H1 (cell line): ENCODE measurements around the gene LAMB1. TPM values are rescaled to one million over a fixed set of nuclear protein-coding genes. Genes with fewer than 3 reads are reported as not detected.

Source experiments
- CTCF ChIA-PET: fragments of 300-600 bp; sonication (Branson Sonifier 250); formaldehyde crosslinking; loops from one replicate; lab custom pipeline; 2021; ENCODE audit not compliant: partially characterized antibody; lab: Charles Lee
- POLR2A ChIA-PET: fragments of 300-600 bp; sonication (Branson Sonifier 250); formaldehyde crosslinking; loops from one replicate; lab custom pipeline; 2021; ENCODE audit warnings: inconsistent platforms; ENCODE audit not compliant: partially characterized antibody; lab: Charles Lee
- DNase-seq, 2 experiments: peaks; one replicate each; pipeline versions ENCODE4 v3.0.0 to v3.0.0-alpha.2; 2010 to 2022; ENCODE audit warnings: low spot score in 2 of 2, low read depth in 1 of 2, mixed read lengths in 1 of 2
- FAIRE-seq: peaks from 2 replicates; lab custom pipeline; 2011; peaks lifted over from hg19 to GRCh38; lab: Jason Lieb, UNC
- H2AFZ ChIP-seq: 2 replicates; pipeline ENCODE4 v1.8.1; 2012; ENCODE audit warnings: low read length, inconsistent platforms
- H2AK5ac ChIP-seq: 2 replicates; pipeline ENCODE4 v1.6.1; 2013; ENCODE audit warnings: low read depth, low read length
- H2BK120ac ChIP-seq: replicated peaks from 2 replicates; pipeline ENCODE3; 2013; ENCODE audit warnings: low read depth, low read length, inconsistent platforms
- H2BK12ac ChIP-seq: 2 replicates; pipeline ENCODE4 v1.6.1; 2013; ENCODE audit warnings: low read depth, low read length
- H2BK15ac ChIP-seq: 2 replicates; pipeline ENCODE4 v1.6.1; 2013; ENCODE audit warnings: low read length
- H2BK20ac ChIP-seq: 2 replicates; pipeline ENCODE4 v1.6.1; 2013; ENCODE audit warnings: low read length
- H2BK5ac ChIP-seq: 2 replicates; pipeline ENCODE4 v1.6.1; 2013; ENCODE audit warnings: low read depth, low read length
- H3K14ac ChIP-seq: 2 replicates; pipeline ENCODE4 v1.6.1; 2013; ENCODE audit warnings: inconsistent platforms; ENCODE audit not compliant: insufficient read length
- H3K18ac ChIP-seq: 2 replicates; pipeline ENCODE4 v1.6.1; 2013; ENCODE audit warnings: low read length; ENCODE audit errors: extremely low read depth
- H3K23ac ChIP-seq: 2 replicates; pipeline ENCODE4 v1.6.1; 2013; ENCODE audit warnings: inconsistent platforms; ENCODE audit not compliant: insufficient read length
- H3K23me2 ChIP-seq: 2 replicates; pipeline ENCODE4 v1.6.1; 2013; ENCODE audit warnings: low read depth, low read length
- H3K27ac ChIP-seq: 2 replicates; pipeline ENCODE4 v1.6.1; 2011; ENCODE audit warnings: low read depth, low read length, inconsistent platforms
- H3K27me3 ChIP-seq, 4 experiments: replicated peaks in 1 of 4; 1 replicate in 1 of 4; 2 replicates in 3 of 4; pipeline versions ENCODE4 v1.6.1 to v1.8.1; 2011 to 2013; ENCODE audit warnings: low read length in 3 of 4, mild to moderate bottlenecking in 3 of 4, inconsistent platforms in 2 of 4, mixed read lengths in 2 of 4, moderate library complexity in 1 of 4; ENCODE audit not compliant: control insufficient read depth in 3 of 4, insufficient read depth in 3 of 4; ENCODE audit errors: extremely low read depth in 1 of 4
- H3K36me3 ChIP-seq, 4 experiments: 2 replicates each; pipeline versions ENCODE4 v1.6.1 to v1.8.1; 2011 to 2013; ENCODE audit warnings: mild to moderate bottlenecking in 4 of 4, low read length in 3 of 4, moderate library complexity in 2 of 4, control low read depth in 1 of 4, inconsistent platforms in 1 of 4; ENCODE audit not compliant: insufficient read depth in 4 of 4, control insufficient read depth in 2 of 4
- H3K4ac ChIP-seq: replicated peaks from 2 replicates; pipeline ENCODE3; 2013; ENCODE audit warnings: low read length, low read depth, mixed read lengths, inconsistent platforms; ENCODE audit not compliant: insufficient read length
- H3K4me1 ChIP-seq, 4 experiments: replicated peaks in 1 of 4; 1 replicate in 1 of 4; 2 replicates in 3 of 4; pipeline versions ENCODE4 v1.6.1 to v1.8.1; 2011 to 2013; ENCODE audit warnings: low read length in 3 of 4, inconsistent platforms in 2 of 4, mixed read lengths in 1 of 4; ENCODE audit not compliant: insufficient read depth in 4 of 4, control insufficient read depth in 3 of 4
- H3K4me2 ChIP-seq, 2 experiments: 2 replicates each; pipeline versions ENCODE4 v1.6.1 to v1.8.1; 2011 to 2013; ENCODE audit warnings: low read depth in 2 of 2, low read length in 2 of 2, control low read depth in 1 of 2, inconsistent platforms in 1 of 2, mild to moderate bottlenecking in 1 of 2; ENCODE audit not compliant: insufficient read depth in 1 of 2
- H3K4me3 ChIP-seq, 4 experiments: fragments of 200-600, 300-600 bp in 1 of 4; sonication (generic), shearing (Covaris generic), sonication (Bioruptor Twin) in 1 of 4; 2 replicates each; pipeline versions ENCODE4 v1.5.1 to v1.8.1; 2011 to 2016; ENCODE audit warnings: low read length in 4 of 4, low read depth in 3 of 4, control low read depth in 2 of 4, inconsistent platforms in 2 of 4, mild to moderate bottlenecking in 2 of 4, mixed read lengths in 1 of 4, moderate library complexity in 1 of 4; ENCODE audit not compliant: insufficient read depth in 2 of 4; ENCODE audit errors: extremely low read depth in 1 of 4
- H3K56ac ChIP-seq: replicated peaks from 2 replicates; pipeline ENCODE3; 2013; ENCODE audit warnings: low read depth, mild to moderate bottlenecking, mixed read lengths, low read length, inconsistent platforms; ENCODE audit not compliant: insufficient read length
- H3K79me1 ChIP-seq: 2 replicates; pipeline ENCODE4 v1.6.1; 2013; ENCODE audit warnings: low read depth, low read length, control low read depth
- H3K79me2 ChIP-seq, 2 experiments: 2 replicates each; pipeline versions ENCODE4 v1.6.1 to v1.8.1; 2012 to 2013; ENCODE audit warnings: low read length in 2 of 2, mild to moderate bottlenecking in 2 of 2, inconsistent platforms in 1 of 2; ENCODE audit not compliant: insufficient read depth in 2 of 2, control insufficient read depth in 1 of 2
- H3K9ac ChIP-seq, 4 experiments: replicated peaks in 1 of 4; 1 replicate in 1 of 4; 2 replicates in 3 of 4; pipeline versions ENCODE4 v1.6.1 to v1.8.1; 2011 to 2013; ENCODE audit warnings: low read depth in 3 of 4, low read length in 3 of 4, control low read depth in 2 of 4, mild to moderate bottlenecking in 2 of 4, moderate library complexity in 2 of 4, inconsistent platforms in 1 of 4; ENCODE audit errors: extremely low read depth in 1 of 4
- H3K9me3 ChIP-seq, 2 experiments: 2 replicates each; pipeline versions ENCODE4 v1.6.1 to v1.8.1; 2012 to 2013; ENCODE audit warnings: mild to moderate bottlenecking in 2 of 2, moderate library complexity in 2 of 2, control low read depth in 1 of 2, inconsistent platforms in 1 of 2, low read depth in 1 of 2, low read length in 1 of 2, mixed read lengths in 1 of 2; ENCODE audit not compliant: insufficient read depth in 2 of 2
- H4K20me1 ChIP-seq, 2 experiments: replicated peaks in 1 of 2; 2 replicates each; pipeline versions ENCODE3 to v1.8.1; 2011 to 2013; ENCODE audit warnings: inconsistent platforms in 2 of 2, low read length in 2 of 2, mild to moderate bottlenecking in 1 of 2; ENCODE audit not compliant: insufficient read depth in 2 of 2, control insufficient read depth in 1 of 2
- H4K5ac ChIP-seq: 2 replicates; pipeline ENCODE4 v1.6.1; 2013; ENCODE audit warnings: low read length, low read depth, mixed read lengths, inconsistent platforms; ENCODE audit not compliant: insufficient read length
- H4K8ac ChIP-seq: 2 replicates; pipeline ENCODE4 v1.8.0; 2013; ENCODE audit warnings: mild to moderate bottlenecking, moderate library complexity, low read length, inconsistent platforms; ENCODE audit not compliant: insufficient read depth; ENCODE audit errors: extremely low read depth
- H4K91ac ChIP-seq: replicated peaks from 2 replicates; pipeline ENCODE3; 2013; ENCODE audit warnings: low read length, mixed read lengths, inconsistent platforms; ENCODE audit not compliant: insufficient read length
- WGBS, 2 experiments: shearing (Covaris generic) in 1 of 2; methylation state at CpG; one replicate each; pipeline versions ENCODE4 v1.1.6 to v1.1.7; 2013 to 2015; ENCODE audit warnings: low lambda C conversion rate in 2 of 2, mixed read lengths in 2 of 2, inconsistent platforms in 1 of 2, low coverage in 1 of 2, missing lambda C conversion rate in 1 of 2; ENCODE audit not compliant: insufficient replicate concordance in 2 of 2, insufficient coverage in 1 of 2, insufficient read length in 1 of 2; ENCODE audit errors: extremely low coverage in 1 of 2, missing lambda C conversion rate in 1 of 2; 5-methylcytosine and 5-hydroxymethylcytosine counted together
- polyA plus RNA-seq, 7 experiments: library from polyadenylated mRNA; depleted of rRNA in 3 of 7; stranded (reverse) in 5 of 7; unstranded in 2 of 7; fragments of >200 nt in 5 of 7; fragments of 200-250 nt in 2 of 7; gene quantifications; 1 replicate in 5 of 7; 2 replicates in 1 of 7; 4 replicates in 1 of 7; pipeline versions ENCODE4 v1.2.1 to v1.2.3, GENCODE V29; 2011 to 2013; ENCODE audit warnings: missing spikeins in 2 of 7, mixed read lengths in 2 of 7
- total RNA-seq: library from RNA; stranded (reverse); fragmentation: NEBNext Ultra II Directional; extraction: Animal tissue kit (Norgen Biotek cat#: 25700); gene quantifications from 2 replicates; pipeline ENCODE4 v1.2.1, GENCODE V29; 2021

Gene LAMB1
- total and polyA plus RNA-seq, 2 of the 8 experiments (the other 6 are each of a cell fraction or from before 2014, with no cell fraction given): 31.9 to 38.5 TPM

GRCh38 chr7:107980171-107980570 lies 22.8 kb downstream of the LAMB1 start:
- Histone ChIP-seq H3K27ac (no peak overlapping the region), H3K23ac (no peak overlapping the region), H3K4me1 (peaks cover 0 to 6% (median 4%) of the 10 kb centered on the region in 4 experiments; a peak in 5 of 7 replicates), H3K14ac (no peak overlapping the region), H4K5ac (no peak overlapping the region), H2BK5ac (no peak overlapping the region), H3K9me3 (no peaks in the 10 kb centered on the region), H2BK15ac (no peak overlapping the region), H3K23me2 (no peaks in the 10 kb centered on the region), H3K9ac (no peak overlapping the region), H3K18ac (no peak overlapping the region), H4K20me1 (no peaks in the 10 kb centered on the region), H3K79me1 (no peaks in the 10 kb centered on the region), H3K27me3 (no peaks in the 10 kb centered on the region), H2BK12ac (no peak overlapping the region), H4K8ac (no peak overlapping the region), H3K4ac (no peak overlapping the region), H4K91ac (no peak overlapping the region), H3K4me3 (no peak overlapping the region), H2BK120ac (no peak overlapping the region), H3K56ac (no peak overlapping the region), H3K36me3 (peaks cover under 1 to 42% (median 3%) of the 10 kb centered on the region in 4 experiments; a peak in 5 of 8 replicates), H2AK5ac (no peak overlapping the region), H2BK20ac (no peak overlapping the region), H2AFZ (no peak overlapping the region), H3K4me2 (no peak overlapping the region), H3K79me2 (no peaks in the 10 kb centered on the region)
- ChIA-PET CTCF (no interaction called here), POLR2A (no interaction called here)
- DNase-seq: no peak
- no peak for FAIRE-seq
- 93% methylated on average over 3 of the region's 3 CpGs; no CpG with 5 or more reads in 1 of the 2 experiments for WGBS, 2 experiments
